ENCODE measurements around the gene KSR2. TPM values are rescaled to one million over a fixed set of nuclear protein-coding genes. Genes with fewer than 3 reads are reported as not detected.
"Not testable (repeated sequence)": the region's sequence is repeated elsewhere in the genome, so short reads cannot be mapped to it uniquely, and the experiment has no call there.

The KSR2 gene
- total RNA-seq, 4 donors from 2014 or later, result 1.2 to 11.0 (median 2.2) TPM

- DNase-seq, result no peak
- H3K9me3 ChIP-seq, result no peaks in the 10 kb centered on the region
- H3K36me3 ChIP-seq, result no peaks in the 10 kb centered on the region
- intact Hi-C loops (cut with DNase I), result no loop called here
- no peaks in the 10 kb centered on the region for H3K27me3 ChIP-seq
- no peaks in the 10 kb centered on the region for H3K4me1 ChIP-seq
- no peak overlapping the region for H3K4me3 ChIP-seq (replicated peaks in 1 of 3)
- H3K27ac ChIP-seq, result no peak overlapping the region
- TF ChIP-seq POLR2A (IDR thresholded peaks at IDR 0.05), result no peak
- no peak for TF ChIP-seq CTCF (IDR thresholded peaks at IDR 0.05)
- 89 to 90% methylated on average over 5 to 15 of the region's 15 CpGs for WGBS, 2 donors
These were observed 108.7 kb downstream of the KSR2 start for GRCh38 chr12:117860111-117860510.

- no peaks in the 10 kb centered on the region for H3K9me3 ChIP-seq
- H3K4me3 ChIP-seq (replicated peaks in 1 of 3), result no peak overlapping the region
- whole genome bisulfite sequencing, 2 donors, result 63 to 65% methylated on average over 13 of the region's 13 CpGs
- TF ChIP-seq CTCF (IDR thresholded peaks at IDR 0.05), result peak in 3 of 6 experiments; percentile 29 to 46 (median 34)
- no peak for TF ChIP-seq POLR2A (IDR thresholded peaks at IDR 0.05)
- H3K36me3 ChIP-seq, result no peaks in the 10 kb centered on the region
- no peak overlapping the region for H3K27ac ChIP-seq
- H3K27me3 ChIP-seq, result no peaks in the 10 kb centered on the region
- intact Hi-C loops (cut with DNase I), result no loop called here
- no peaks in the 10 kb centered on the region for H3K4me1 ChIP-seq
- peak in 1 of 2 donors; percentile 18 for DNase-seq
These were observed 110.9 kb downstream of the KSR2 start for GRCh38 chr12:117857632-117858612.

- not testable (repeated sequence) for H3K27me3 ChIP-seq, H3K4me1 ChIP-seq, DNase-seq
These were observed 111.7 kb downstream of the KSR2 start for GRCh38 chr12:117857139-117857538.

GRCh38 chr12:117855165-117855564, 113.6 kb downstream of the KSR2 start:
- Histone ChIP-seq H3K27ac (no peak overlapping the region), H3K4me3 (replicated peaks in 1 of 3) (no peak overlapping the region), H3K4me1 (no peaks in the 10 kb centered on the region), H3K27me3 (no peaks in the 10 kb centered on the region), H3K9me3 (no peaks in the 10 kb centered on the region), H3K36me3 (no peaks in the 10 kb centered on the region)
- intact Hi-C loops (cut with DNase I), result no loop called here
- WGBS, 2 donors, result 89 to 90% methylated on average over 17 of the region's 19 CpGs
- TF ChIP-seq CTCF (IDR thresholded peaks at IDR 0.05), result no peak
- no peak for TF ChIP-seq POLR2A (IDR thresholded peaks at IDR 0.05)
- DNase-seq, result no peak

More at GRCh38 chr12:117857139-117857538, 111.7 kb downstream of the KSR2 start:
- H3K9me3 ChIP-seq; H3K27ac ChIP-seq; intact Hi-C loops (cut with DNase I); H3K36me3 ChIP-seq; H3K4me3 ChIP-seq (replicated peaks in 1 of 3): not testable (repeated sequence)
- 73 to 74% methylated on average over 4 of the region's 4 CpGs for WGBS, 2 donors

GRCh38 chr12:117854339-117855012, 114.3 kb downstream of the KSR2 start:
- no peaks in the 10 kb centered on the region for H3K36me3 ChIP-seq
- WGBS, 2 donors, result 56 to 59% methylated on average over 6 of the region's 6 CpGs
- no peak for TF ChIP-seq POLR2A (IDR thresholded peaks at IDR 0.05)
- peak; percentile 25 to 73 (median 40) for TF ChIP-seq CTCF (IDR thresholded peaks at IDR 0.05)
- no peaks in the 10 kb centered on the region for H3K27me3 ChIP-seq
- no peak overlapping the region for H3K27ac ChIP-seq
- no peaks in the 10 kb centered on the region for H3K9me3 ChIP-seq
- peak; percentile 47 to 61 for DNase-seq
- H3K4me3 ChIP-seq (replicated peaks in 1 of 3), result no peak overlapping the region
- intact Hi-C loops (cut with DNase I), result no loop called here
- H3K4me1 ChIP-seq, result no peaks in the 10 kb centered on the region
